IMR-90 (cell line): ENCODE data around the gene MORN4. TPM values are rescaled to one million over a fixed set of nuclear protein-coding genes. Genes with fewer than 3 reads are reported as not detected.

Experiments used
- ATAC-seq: fragments of 200-7000 bp; cut with Tn5 transposase; 2 replicates; pipeline ENCODE4 v1.9.1; 2020; ENCODE audit warnings: low read depth, mild to moderate bottlenecking, moderate library complexity
- BruUV-seq: library from RNA; stranded (reverse); fragments of 400-500 nt; replicated peaks from 2 replicates; lab custom pipeline; 2021; lab: Mats Ljungman, UMichigan
- CTCF ChIA-PET: fragments of 300-600 bp; formaldehyde crosslinking; extraction: SDS; loops from one replicate; lab custom pipeline; 2021; ENCODE audit warnings: antibody characterized with exemption; lab: Yijun Ruan, JAX
- POLR2A ChIA-PET: fragments of 300-600 bp; sonication (Branson Sonifier 250); formaldehyde crosslinking; loops from one replicate; lab custom pipeline; 2022; ENCODE audit warnings: antibody characterized with exemption; ENCODE audit not compliant: unreplicated experiment; lab: Charles Lee
- DNase-seq: peaks from one replicate; pipeline ENCODE4 v3.0.0; 2013
- H2AFZ ChIP-seq: replicated peaks from 2 replicates; pipeline ENCODE3; 2013; ENCODE audit warnings: low read length, mild to moderate bottlenecking; ENCODE audit not compliant: poor library complexity
- H2AK5ac ChIP-seq: 2 replicates; pipeline ENCODE4 v1.6.1; 2013; ENCODE audit warnings: low read depth, low read length, inconsistent platforms
- H2AK9ac ChIP-seq: replicated peaks from 2 replicates; pipeline ENCODE3; 2013; ENCODE audit warnings: mild to moderate bottlenecking, low read depth, low read length, moderate library complexity; ENCODE audit not compliant: poor library complexity
- H2BK120ac ChIP-seq: 2 replicates; pipeline ENCODE4 v1.6.1; 2013; ENCODE audit warnings: low read depth, low read length, inconsistent platforms
- H2BK15ac ChIP-seq: 3 replicates; pipeline ENCODE4 v1.6.1; 2013; ENCODE audit warnings: low read depth, low read length, inconsistent platforms
- H2BK20ac ChIP-seq: 2 replicates; pipeline ENCODE4 v1.6.1; 2013; ENCODE audit warnings: low read depth, mild to moderate bottlenecking, inconsistent platforms, low read length, moderate library complexity
- H2BK5ac ChIP-seq: 2 replicates; pipeline ENCODE4 v1.6.1; 2013; ENCODE audit warnings: mild to moderate bottlenecking, low read depth, low read length, inconsistent platforms; ENCODE audit not compliant: poor library complexity, severe bottlenecking
- H3K14ac ChIP-seq: replicated peaks from 2 replicates; pipeline ENCODE4 v1.6.1; 2013; ENCODE audit warnings: low read depth, low read length, inconsistent platforms
- H3K18ac ChIP-seq: 2 replicates; pipeline ENCODE4 v1.6.1; 2013; ENCODE audit warnings: low read depth, low read length, control low read depth
- H3K23ac ChIP-seq: 2 replicates; pipeline ENCODE4 v1.6.1; 2013; ENCODE audit warnings: low read depth, low read length, inconsistent platforms
- H3K27ac ChIP-seq: 2 replicates; pipeline ENCODE4 v1.5.1; 2013; ENCODE audit warnings: mild to moderate bottlenecking, control low read depth, low read length; ENCODE audit not compliant: insufficient read depth
- H3K27me3 ChIP-seq: 2 replicates; pipeline ENCODE4 v1.6.1; 2013; ENCODE audit warnings: low read length; ENCODE audit not compliant: control insufficient read depth, insufficient read depth
- H3K36me3 ChIP-seq: 2 replicates; pipeline ENCODE4 v1.6.1; 2013; ENCODE audit warnings: low read length, mixed read lengths; ENCODE audit not compliant: control insufficient read depth, insufficient read depth
- H3K4ac ChIP-seq: 2 replicates; pipeline ENCODE4 v1.6.1; 2013; ENCODE audit warnings: low read depth, low read length, inconsistent platforms
- H3K4me1 ChIP-seq: 2 replicates; pipeline ENCODE4 v1.6.1; 2013; ENCODE audit warnings: low read length, mixed read lengths; ENCODE audit not compliant: control insufficient read depth, insufficient read depth
- H3K4me2 ChIP-seq: 2 replicates; pipeline ENCODE4 v1.6.1; 2013; ENCODE audit warnings: low read depth, mild to moderate bottlenecking, control low read depth, low read length, moderate library complexity
- H3K4me3 ChIP-seq: 2 replicates; pipeline ENCODE4 v1.5.1; 2013; ENCODE audit warnings: low read depth, mild to moderate bottlenecking, control low read depth, low read length, moderate library complexity; ENCODE audit not compliant: insufficient read depth
- H3K56ac ChIP-seq: 2 replicates; pipeline ENCODE4 v1.6.1; 2013; ENCODE audit warnings: low read length, inconsistent platforms; ENCODE audit not compliant: insufficient read depth; ENCODE audit errors: extremely low read depth
- H3K79me1 ChIP-seq, 2 experiments: 2 replicates each; pipeline ENCODE4 v1.6.1; 2013; ENCODE audit warnings: low read length in 2 of 2, inconsistent platforms in 1 of 2, low read depth in 1 of 2
- H3K9ac ChIP-seq: 2 replicates; pipeline ENCODE4 v1.6.1; 2013; ENCODE audit warnings: low read depth, low read length, control low read depth
- H3K9me1 ChIP-seq: 2 replicates; pipeline ENCODE4 v1.6.1; 2013; ENCODE audit warnings: low read length, inconsistent platforms; ENCODE audit not compliant: insufficient read depth
- H3K9me3 ChIP-seq: 2 replicates; pipeline ENCODE4 v1.6.1; 2013; ENCODE audit warnings: low read length; ENCODE audit not compliant: control insufficient read depth, insufficient read depth
- H4K20me1 ChIP-seq: 2 replicates; pipeline ENCODE4 v1.6.1; 2013; ENCODE audit warnings: low read length, inconsistent platforms; ENCODE audit not compliant: insufficient read depth
- H4K5ac ChIP-seq: 2 replicates; pipeline ENCODE4 v1.6.1; 2013; ENCODE audit warnings: mild to moderate bottlenecking, low read depth, low read length, control low read depth
- H4K8ac ChIP-seq, 2 experiments: 2 replicates each; pipeline ENCODE4 v1.6.1; 2013; ENCODE audit warnings: low read depth in 2 of 2, low read length in 2 of 2, control low read depth in 1 of 2, inconsistent platforms in 1 of 2
- H4K91ac ChIP-seq: 2 replicates; pipeline ENCODE4 v1.6.1; 2013; ENCODE audit warnings: low read depth, low read length, inconsistent platforms; ENCODE audit not compliant: insufficient read depth
- BHLHE40 ChIP-seq: fragments of 150-350 bp; IDR thresholded peaks from 2 replicates; pipeline ENCODE4 v1.6.1; 2016; ENCODE audit warnings: mild to moderate bottlenecking, low read depth, low read length
- CEBPB ChIP-seq: IDR thresholded peaks from 2 replicates; pipeline ENCODE4 v1.6.1; 2012; ENCODE audit warnings: low read depth, low read length, improper control_type of control experiment
- CHD1 ChIP-seq: IDR thresholded peaks from 2 replicates; pipeline ENCODE4 v1.6.1; 2012; ENCODE audit warnings: low read depth, low read length, improper control_type of control experiment
- ELK1 ChIP-seq: fragments of 150-350 bp; IDR thresholded peaks from 2 replicates; pipeline ENCODE4 v1.6.1; 2016; ENCODE audit warnings: low read depth, mild to moderate bottlenecking, low read length, moderate library complexity, borderline replicate concordance
- FOS ChIP-seq: fragments of 150-350 bp; IDR thresholded peaks from 2 replicates; pipeline ENCODE4 v1.6.1; 2016; ENCODE audit warnings: low read depth, low read length
- MAFK ChIP-seq: IDR thresholded peaks from 2 replicates; pipeline ENCODE4 v1.6.1; 2012; ENCODE audit warnings: low read depth, low read length, improper control_type of control experiment
- MAZ ChIP-seq: IDR thresholded peaks from 2 replicates; pipeline ENCODE4 v1.6.1; 2012; ENCODE audit warnings: low read depth, mild to moderate bottlenecking, low read length, improper control_type of control experiment, moderate library complexity, borderline replicate concordance
- MXI1 ChIP-seq: IDR thresholded peaks from 2 replicates; pipeline ENCODE4 v1.6.1; 2012; ENCODE audit warnings: low read depth, mild to moderate bottlenecking, low read length, moderate library complexity, borderline replicate concordance
- NFE2L2 ChIP-seq: fragments of 150-350 bp; IDR thresholded peaks from 2 replicates; pipeline ENCODE4 v1.6.1; 2016; ENCODE audit warnings: low read depth, mild to moderate bottlenecking, low read length
- POLR2A ChIP-seq: IDR thresholded peaks from 2 replicates; pipeline ENCODE4 v1.6.1; 2012; ENCODE audit warnings: mild to moderate bottlenecking, low read depth, low read length
- RAD21 ChIP-seq: IDR thresholded peaks from 2 replicates; pipeline ENCODE4 v1.6.1; 2012; ENCODE audit warnings: low read length, improper control_type of control experiment
- RCOR1 ChIP-seq: IDR thresholded peaks from 2 replicates; pipeline ENCODE4 v1.6.1; 2012; ENCODE audit warnings: mild to moderate bottlenecking, low read length, improper control_type of control experiment; ENCODE audit not compliant: insufficient replicate concordance
- RFX5 ChIP-seq: IDR thresholded peaks from 2 replicates; pipeline ENCODE4 v1.8.0; 2012; ENCODE audit warnings: low read depth, mild to moderate bottlenecking, low read length, moderate library complexity
- SMC3 ChIP-seq: fragments of 150-350 bp; IDR thresholded peaks from 2 replicates; pipeline ENCODE4 v1.6.1; 2016; ENCODE audit warnings: low read depth, mild to moderate bottlenecking, antibody characterized with exemption, low read length, moderate library complexity
- WGBS, 2 experiments: methylation state at CpG; one replicate each; pipeline versions ENCODE4 v1.1.5 to v1.1.7; 2013; ENCODE audit warnings: missing lambda C conversion rate in 2 of 2; ENCODE audit not compliant: insufficient read length in 1 of 2; ENCODE audit errors: extremely low coverage in 2 of 2; 5-methylcytosine and 5-hydroxymethylcytosine counted together
- dilution Hi-C: fragments of 300-500 bp; cut with HindIII; formaldehyde crosslinking; loops from one replicate; pipeline ENCODE4 v1.14.3; 2018; ENCODE audit warnings: low sequenced_read_pairs; ENCODE audit not compliant: unreplicated experiment
- in situ Hi-C: fragments of 300-500 bp; cut with MboI; formaldehyde crosslinking; loops from 3 replicates; pipeline ENCODE4 v1.14.3; 2019; ENCODE audit warnings: low sequenced_read_pairs, inconsistent platforms, mixed read lengths
- intact Hi-C: fragments of 100-400 bp; cut with micrococcal nuclease; formaldehyde crosslinking; loops from 2 replicates; pipeline ENCODE4 v1.10.0; 2022
- polyA plus RNA-seq, 3 experiments: library from polyadenylated mRNA; depleted of rRNA; stranded (reverse); fragments of >200 nt; gene quantifications; 2 replicates each; pipeline ENCODE4 v1.2.3, GENCODE V29; 2012; ENCODE audit warnings: low replicate concordance in 1 of 3
- total RNA-seq: library from RNA; depleted of rRNA; stranded (reverse); fragments of >200 nt; gene quantifications from 2 replicates; pipeline ENCODE4 v1.2.3, GENCODE V29; 2012
- TF ChIP-seq, protein P1 (sequence below): fragments of 150-350 bp; IDR thresholded peaks from 2 replicates; pipeline ENCODE4 v1.6.1; 2017; ENCODE audit warnings: mild to moderate bottlenecking, antibody characterized with exemption, low read length, low read depth
- TF ChIP-seq, protein P2 (sequence below): conservative IDR thresholded peaks from 2 replicates; pipeline ENCODE4 v1.5.1; 2012; ENCODE audit warnings: mild to moderate bottlenecking, low read depth, low read length, improper control_type of control experiment

MORN4 gene
- total and polyA plus RNA-seq, 2 of the 4 experiments (the other 2 are of a cell fraction): 3.2 to 8.4 TPM

DNA sequence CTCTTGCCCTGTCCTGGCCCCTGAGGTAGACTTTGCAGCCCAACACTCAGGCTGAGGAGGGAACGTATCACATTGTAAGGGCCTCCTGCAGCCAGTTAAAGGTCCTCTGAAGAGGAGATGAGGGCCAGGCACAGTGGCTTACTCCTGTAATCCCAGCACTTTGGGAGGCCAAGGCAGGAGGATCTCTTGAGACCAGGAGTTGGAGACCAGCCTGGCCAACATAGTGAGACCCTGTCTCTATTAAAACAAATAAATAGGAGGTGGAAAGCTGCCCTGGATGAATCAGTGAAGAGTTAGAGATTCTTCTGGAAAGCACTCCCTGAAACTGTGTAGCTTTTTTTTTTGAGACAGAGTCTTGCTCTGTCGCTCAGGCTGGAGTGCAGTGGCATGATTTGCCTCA is 46.1 kb downstream of the MORN4 start:
- in situ Hi-C loops (no loop called here), dilution Hi-C loops (no loop called here)
- H2AK5ac ChIP-seq: no peak overlapping the region

More for the DNA sequence above, 46.1 kb downstream of the MORN4 start:
- WGBS, 2 experiments: no CpG with 5 or more reads among the region's 2 CpGs
- Histone ChIP-seq H3K18ac (no peak overlapping the region), H3K4ac (no peak overlapping the region), H4K5ac (no peak overlapping the region), H3K79me1 (no peaks in the 10 kb centered on the region), H3K23ac (no peak overlapping the region), H3K56ac (no peak overlapping the region), H2BK20ac (no peak overlapping the region), H4K8ac (no peak overlapping the region), H3K9me1 (0 out of 2 replicates have a peak, but pooled peaks cover 6% of the 10 kb centered on the region), H3K4me3 (no peak overlapping the region), H4K20me1 (no peaks in the 10 kb centered on the region), H2BK15ac (no peak overlapping the region), H3K4me2 (no peak overlapping the region), H3K9ac (no peak overlapping the region), H2AK9ac (no peak overlapping the region), H3K9me3 (no peaks in the 10 kb centered on the region), H4K91ac (no peak overlapping the region), H3K14ac (no peak overlapping the region), H3K27ac (no peak overlapping the region), H3K36me3 (no peaks in the 10 kb centered on the region), H2BK120ac (no peak overlapping the region), H3K4me1 (peaks cover 3% of the 10 kb centered on the region; the same call in 1 of the 2 replicates), H3K27me3 (no peaks in the 10 kb centered on the region), H2BK5ac (no peak overlapping the region), H2AFZ (no peak overlapping the region)
- intact Hi-C loops: no loop called here
- TF ChIP-seq CHD1: no peak
- TF ChIP-seq, protein P1, sequence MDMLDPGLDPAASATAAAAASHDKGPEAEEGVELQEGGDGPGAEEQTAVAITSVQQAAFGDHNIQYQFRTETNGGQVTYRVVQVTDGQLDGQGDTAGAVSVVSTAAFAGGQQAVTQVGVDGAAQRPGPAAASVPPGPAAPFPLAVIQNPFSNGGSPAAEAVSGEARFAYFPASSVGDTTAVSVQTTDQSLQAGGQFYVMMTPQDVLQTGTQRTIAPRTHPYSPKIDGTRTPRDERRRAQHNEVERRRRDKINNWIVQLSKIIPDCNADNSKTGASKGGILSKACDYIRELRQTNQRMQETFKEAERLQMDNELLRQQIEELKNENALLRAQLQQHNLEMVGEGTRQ: no peak
- no peak for TF ChIP-seq MAFK
- no peak for TF ChIP-seq POLR2A
- TF ChIP-seq CEBPB: no peak
- no peak for TF ChIP-seq SMC3
- TF ChIP-seq MXI1: no peak
- TF ChIP-seq ELK1: no peak
- TF ChIP-seq MAZ: no peak
- TF ChIP-seq NFE2L2: no peak
- no peak for TF ChIP-seq RAD21
- no peak for TF ChIP-seq BHLHE40
- no peak for TF ChIP-seq RFX5
- no peak for TF ChIP-seq FOS
- TF ChIP-seq, protein P2, sequence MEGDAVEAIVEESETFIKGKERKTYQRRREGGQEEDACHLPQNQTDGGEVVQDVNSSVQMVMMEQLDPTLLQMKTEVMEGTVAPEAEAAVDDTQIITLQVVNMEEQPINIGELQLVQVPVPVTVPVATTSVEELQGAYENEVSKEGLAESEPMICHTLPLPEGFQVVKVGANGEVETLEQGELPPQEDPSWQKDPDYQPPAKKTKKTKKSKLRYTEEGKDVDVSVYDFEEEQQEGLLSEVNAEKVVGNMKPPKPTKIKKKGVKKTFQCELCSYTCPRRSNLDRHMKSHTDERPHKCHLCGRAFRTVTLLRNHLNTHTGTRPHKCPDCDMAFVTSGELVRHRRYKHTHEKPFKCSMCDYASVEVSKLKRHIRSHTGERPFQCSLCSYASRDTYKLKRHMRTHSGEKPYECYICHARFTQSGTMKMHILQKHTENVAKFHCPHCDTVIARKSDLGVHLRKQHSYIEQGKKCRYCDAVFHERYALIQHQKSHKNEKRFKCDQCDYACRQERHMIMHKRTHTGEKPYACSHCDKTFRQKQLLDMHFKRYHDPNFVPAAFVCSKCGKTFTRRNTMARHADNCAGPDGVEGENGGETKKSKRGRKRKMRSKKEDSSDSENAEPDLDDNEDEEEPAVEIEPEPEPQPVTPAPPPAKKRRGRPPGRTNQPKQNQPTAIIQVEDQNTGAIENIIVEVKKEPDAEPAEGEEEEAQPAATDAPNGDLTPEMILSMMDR: no peak
- TF ChIP-seq RCOR1: no peak
- BruUV-seq: no TSS peak
- no peak for DNase-seq
- CTCF ChIA-PET: no interaction called here
- ATAC-seq: no peak
- POLR2A ChIA-PET: no interaction called here
